HepG2 (cell line): ENCODE measurements around the gene PRR12.

Experiments used
- CCAR2 ChIP-seq: fragments of 200-400 bp; formaldehyde crosslinking; optimal IDR thresholded peaks from 2 replicates; pipeline ENCODE3; 2018; ENCODE audit warnings: low read depth, mild to moderate bottlenecking, low read length, moderate library complexity
- HOXA7 ChIP-seq: sonication (generic); formaldehyde crosslinking; IDR thresholded peaks from 2 replicates; pipeline ENCODE4 v1.8.1; 2022; ENCODE audit warnings: mild to moderate bottlenecking, missing genetic modification reagents, moderate library complexity
- KDM1A ChIP-seq: IDR thresholded peaks from 2 replicates; pipeline ENCODE4 v1.6.1; 2016; ENCODE audit warnings: missing compliant biosample characterization
- RFX1 ChIP-seq: fragments of 450-650 bp; IDR thresholded peaks from 2 replicates; pipeline ENCODE4 v1.6.1; 2017
- USF2 ChIP-seq, 2 experiments: sonication (generic) in 1 of 2; formaldehyde crosslinking in 1 of 2; IDR thresholded peaks; 2 replicates each; pipeline versions ENCODE4 v1.5.1 to v1.6.1; 2011 to 2020; ENCODE audit warnings: borderline replicate concordance in 1 of 2, low read depth in 1 of 2, low read length in 1 of 2, mild to moderate bottlenecking in 1 of 2, missing genetic modification reagents in 1 of 2, moderate library complexity in 1 of 2
- YY1 ChIP-seq: IDR thresholded peaks from 2 replicates; pipeline ENCODE4 v1.6.1; 2011; ENCODE audit warnings: low read length, low read depth, moderate library complexity, mild to moderate bottlenecking; ENCODE audit not compliant: insufficient read depth, insufficient replicate concordance
- ZHX2 ChIP-seq, 2 experiments: sonication (generic) in 1 of 2; formaldehyde crosslinking in 1 of 2; IDR thresholded peaks; 2 replicates each; pipeline versions ENCODE4 v1.6.1 to v1.9.0; 2014 to 2022; ENCODE audit warnings: antibody characterized with exemption in 1 of 2, borderline replicate concordance in 1 of 2, inconsistent platforms in 1 of 2, low read depth in 1 of 2, missing genetic modification reagents in 1 of 2
- ZNF232 ChIP-seq: sonication (generic); formaldehyde crosslinking; IDR thresholded peaks from 2 replicates; pipeline ENCODE4 v1.4.0; 2020; ENCODE audit warnings: missing genetic modification reagents, borderline replicate concordance
- ZNF251 ChIP-seq: sonication (generic); formaldehyde crosslinking; IDR thresholded peaks from 2 replicates; pipeline ENCODE4 v1.9.0; 2021; ENCODE audit warnings: mild to moderate bottlenecking, missing genetic modification reagents
- ZNF30 ChIP-seq: sonication (generic); formaldehyde crosslinking; IDR thresholded peaks from 2 replicates; pipeline ENCODE4 v1.5.0; 2020; ENCODE audit warnings: mild to moderate bottlenecking, missing genetic modification reagents
- TF ChIP-seq, protein P1 (sequence below): sonication (generic); formaldehyde crosslinking; IDR thresholded peaks from 2 replicates; pipeline ENCODE4 v1.9.0; 2022; ENCODE audit warnings: missing genetic modification reagents, mild to moderate bottlenecking, borderline replicate concordance
- TF ChIP-seq, protein P2 (sequence below): sonication (generic); formaldehyde crosslinking; IDR thresholded peaks from 2 replicates; pipeline ENCODE4 v1.4.0; 2020; ENCODE audit warnings: missing genetic modification reagents
- TF ChIP-seq, protein P3 (sequence below): sonication (generic); formaldehyde crosslinking; IDR thresholded peaks from 2 replicates; pipeline ENCODE4 v1.5.0; 2020; ENCODE audit warnings: mild to moderate bottlenecking, missing genetic modification reagents, moderate library complexity
- TF ChIP-seq, protein P4 (sequence below): sonication (generic); formaldehyde crosslinking; IDR thresholded peaks from 2 replicates; pipeline ENCODE4 v1.4.0; 2020; ENCODE audit warnings: mild to moderate bottlenecking, missing genetic modification reagents

- TF ChIP-seq, protein P1, sequence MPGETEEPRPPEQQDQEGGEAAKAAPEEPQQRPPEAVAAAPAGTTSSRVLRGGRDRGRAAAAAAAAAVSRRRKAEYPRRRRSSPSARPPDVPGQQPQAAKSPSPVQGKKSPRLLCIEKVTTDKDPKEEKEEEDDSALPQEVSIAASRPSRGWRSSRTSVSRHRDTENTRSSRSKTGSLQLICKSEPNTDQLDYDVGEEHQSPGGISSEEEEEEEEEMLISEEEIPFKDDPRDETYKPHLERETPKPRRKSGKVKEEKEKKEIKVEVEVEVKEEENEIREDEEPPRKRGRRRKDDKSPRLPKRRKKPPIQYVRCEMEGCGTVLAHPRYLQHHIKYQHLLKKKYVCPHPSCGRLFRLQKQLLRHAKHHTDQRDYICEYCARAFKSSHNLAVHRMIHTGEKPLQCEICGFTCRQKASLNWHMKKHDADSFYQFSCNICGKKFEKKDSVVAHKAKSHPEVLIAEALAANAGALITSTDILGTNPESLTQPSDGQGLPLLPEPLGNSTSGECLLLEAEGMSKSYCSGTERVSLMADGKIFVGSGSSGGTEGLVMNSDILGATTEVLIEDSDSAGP (CRISPR knock-in tag), result no peak
- TF ChIP-seq ZHX2 (IDR thresholded peaks at IDR 0.05; ENCODE audit: low read depth) (no peak), ZHX2 (CRISPR knock-in tag; IDR thresholded peaks at IDR 0.05; ENCODE audit: borderline replicate concordance) (no peak), ZNF30 (CRISPR knock-in tag) (no peak), KDM1A (no peak), ZNF251 (no peak), HOXA7 (CRISPR knock-in tag) (no peak), USF2 (IDR thresholded peaks at IDR 0.05; ENCODE audit: low read depth, low read length) (no peak), USF2 (CRISPR knock-in tag; IDR thresholded peaks at IDR 0.05; ENCODE audit: borderline replicate concordance) (no peak), YY1 (no peak), ZNF232 (CRISPR knock-in tag) (no peak), RFX1 (no peak), CCAR2 (no peak)
- TF ChIP-seq, protein P2, sequence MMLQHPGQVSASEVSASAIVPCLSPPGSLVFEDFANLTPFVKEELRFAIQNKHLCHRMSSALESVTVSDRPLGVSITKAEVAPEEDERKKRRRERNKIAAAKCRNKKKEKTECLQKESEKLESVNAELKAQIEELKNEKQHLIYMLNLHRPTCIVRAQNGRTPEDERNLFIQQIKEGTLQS (CRISPR knock-in tag), result no peak
- TF ChIP-seq, protein P3, sequence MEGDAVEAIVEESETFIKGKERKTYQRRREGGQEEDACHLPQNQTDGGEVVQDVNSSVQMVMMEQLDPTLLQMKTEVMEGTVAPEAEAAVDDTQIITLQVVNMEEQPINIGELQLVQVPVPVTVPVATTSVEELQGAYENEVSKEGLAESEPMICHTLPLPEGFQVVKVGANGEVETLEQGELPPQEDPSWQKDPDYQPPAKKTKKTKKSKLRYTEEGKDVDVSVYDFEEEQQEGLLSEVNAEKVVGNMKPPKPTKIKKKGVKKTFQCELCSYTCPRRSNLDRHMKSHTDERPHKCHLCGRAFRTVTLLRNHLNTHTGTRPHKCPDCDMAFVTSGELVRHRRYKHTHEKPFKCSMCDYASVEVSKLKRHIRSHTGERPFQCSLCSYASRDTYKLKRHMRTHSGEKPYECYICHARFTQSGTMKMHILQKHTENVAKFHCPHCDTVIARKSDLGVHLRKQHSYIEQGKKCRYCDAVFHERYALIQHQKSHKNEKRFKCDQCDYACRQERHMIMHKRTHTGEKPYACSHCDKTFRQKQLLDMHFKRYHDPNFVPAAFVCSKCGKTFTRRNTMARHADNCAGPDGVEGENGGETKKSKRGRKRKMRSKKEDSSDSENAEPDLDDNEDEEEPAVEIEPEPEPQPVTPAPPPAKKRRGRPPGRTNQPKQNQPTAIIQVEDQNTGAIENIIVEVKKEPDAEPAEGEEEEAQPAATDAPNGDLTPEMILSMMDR (CRISPR knock-in tag), result no peak
- TF ChIP-seq, protein P4, sequence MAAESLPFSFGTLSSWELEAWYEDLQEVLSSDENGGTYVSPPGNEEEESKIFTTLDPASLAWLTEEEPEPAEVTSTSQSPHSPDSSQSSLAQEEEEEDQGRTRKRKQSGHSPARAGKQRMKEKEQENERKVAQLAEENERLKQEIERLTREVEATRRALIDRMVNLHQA (CRISPR knock-in tag), result no peak
Measured at GRCh38 chr19:49616532-49616931, 25.6 kb downstream of the PRR12 start.
